ENCODE data around the gene TNRC18. TPM values are rescaled to one million over a fixed set of nuclear protein-coding genes. Genes with fewer than 3 reads are reported as not detected.

TNRC18 gene
- total and polyA plus RNA-seq, 9 of the 15 experiments (the other 6 are each of a cell fraction or from before 2014, with no cell fraction given), result 0.03 to 43.2 (median 18.0) TPM

- ChIA-PET POLR2A (no interaction called here), CTCF (ENCODE audit: low intra/inter-chr PET ratio) (interaction anchor here (0.7 kb wide), 1 partner anchor 28 kb away, joined by 8 read pairs; no protein-coding TSS in a partner anchor)
- DNase-seq (ENCODE audit: extremely low read depth in 1 of 4, low spot score in 3 of 4) (no peak), ATAC-seq (no peak; the same call in 2 of the 3 replicates), FAIRE-seq (peak; percentile 49)
- no peak overlapping the region; a peak in 1 of 4 replicates for H3K9ac ChIP-seq (ENCODE audit: insufficient read depth in 1 of 2, low read depth in 2 of 2, low read length in 2 of 2)
- H3K27ac ChIP-seq (ENCODE audit: extremely low read depth, low read depth, low read length), result no peak overlapping the region
- peaks cover 15% of the 10 kb centered on the region; the same call in 2 of the 3 replicates for H3K36me3 ChIP-seq (ENCODE audit: control insufficient read depth, insufficient read depth, low read length)
- intact Hi-C loops (cut with micrococcal nuclease) (no loop called here), in situ Hi-C loops (cut with MboI) (no loop called here)
- no peaks in the 10 kb centered on the region for H3K27me3 ChIP-seq (ENCODE audit: control insufficient read depth in 2 of 2, insufficient read depth in 2 of 2, low read length in 2 of 2)
- no peaks in the 10 kb centered on the region for H3K9me3 ChIP-seq (replicated peaks; ENCODE audit: control insufficient read depth, insufficient read depth, low read depth, low read length)
- no peak overlapping the region for H3K4me3 ChIP-seq
- BruUV-seq (replicated peaks), result no TSS peak
- no peak overlapping the region for H3K4me2 ChIP-seq (ENCODE audit: insufficient read depth, low read length)
- H4K20me1 ChIP-seq (replicated peaks; ENCODE audit: control insufficient read depth, insufficient read depth, low read length), result no peaks in the 10 kb centered on the region
- no peak overlapping the region for H2AFZ ChIP-seq (ENCODE audit: low read depth, low read length)
- peaks cover 2 to 22% of the 10 kb centered on the region in 2 experiments; a peak in 4 of 5 replicates for H3K4me1 ChIP-seq (replicated peaks in 1 of 2; ENCODE audit: control insufficient read depth in 2 of 2, insufficient read depth in 2 of 2, low read length in 2 of 2)
- 63% methylated on average over 7 of the region's 7 CpGs for WGBS (ENCODE audit: insufficient coverage, low coverage, missing lambda C conversion rate)
- no peak for TF ChIP-seq PTBP1 (IDR thresholded peaks at IDR 0.05; ENCODE audit: low read depth, low read length)
- no peak for TF ChIP-seq RBM25 (IDR thresholded peaks at IDR 0.05; ENCODE audit: low read depth, low read length, severe bottlenecking)
- no peak for TF ChIP-seq SIRT6 (IDR thresholded peaks at IDR 0.05; ENCODE audit: low read depth, low read length)
- no peak for TF ChIP-seq TGIF2 (CRISPR knock-in tag; IDR thresholded peaks at IDR 0.05)
- TF ChIP-seq YBX1 (IDR thresholded peaks at IDR 0.05), result no peak
- TF ChIP-seq VEZF1 (CRISPR knock-in tag; IDR thresholded peaks at IDR 0.05), result no peak
- no peak for TF ChIP-seq HINFP (tag; conservative IDR thresholded peaks at IDR 0.05; ENCODE audit: low read depth)
- TF ChIP-seq ZNF668 (CRISPR knock-in tag; IDR thresholded peaks at IDR 0.05), result no peak
- no peak for TF ChIP-seq CUX1 (CRISPR knock-in tag; IDR thresholded peaks at IDR 0.05)
- no peak for TF ChIP-seq SOX6 (IDR thresholded peaks at IDR 0.05)
- no peak for TF ChIP-seq ZNF212 (CRISPR knock-in tag; IDR thresholded peaks at IDR 0.05)
- no peak for TF ChIP-seq RFX7 (CRISPR knock-in tag; IDR thresholded peaks at IDR 0.05)
- no peak for TF ChIP-seq SRSF1 (IDR thresholded peaks at IDR 0.05; ENCODE audit: low read depth, low read length)
- no peak for TF ChIP-seq EP300 (IDR thresholded peaks at IDR 0.05; ENCODE audit: low read length)
- no peaks in the 10 kb centered on the region for H3K9me1 ChIP-seq (ENCODE audit: control insufficient read depth, insufficient read depth, low read length)
- peaks cover under 1% of the 10 kb centered on the region; the same call in 1 of the 3 replicates for H3K79me2 ChIP-seq (ENCODE audit: control insufficient read depth, insufficient read depth, low read length)
These were observed 25.9 kb downstream of the TNRC18 start for GRCh38 chr7:5397736-5398135.
